Kidney epithelial cell (primary cell): Measurements from ENCODE around the gene TMEM106C. TPM values are rescaled to one million over a fixed set of nuclear protein-coding genes. Genes with fewer than 3 reads are reported as not detected.
A peak's percentile ranks its signal among the peaks of the same experiment; 100 is the strongest.

ENCODE experiments used
- DNase-seq: peaks from one replicate; pipeline ENCODE4 v3.0.0-alpha.2; 2010; ENCODE audit warnings: low read depth
- H3K27me3 ChIP-seq: 2 replicates; pipeline ENCODE4 v1.6.0; 2011; ENCODE audit warnings: low read length; ENCODE audit not compliant: control insufficient read depth, insufficient read depth
- H3K36me3 ChIP-seq: 2 replicates; pipeline ENCODE4 v1.5.1; 2011; ENCODE audit warnings: low read length; ENCODE audit not compliant: control insufficient read depth, insufficient read depth
- H3K4me3 ChIP-seq: 2 replicates; pipeline ENCODE4 v1.5.1; 2011; ENCODE audit warnings: low read depth, mild to moderate bottlenecking, control low read depth, low read length
- CTCF ChIP-seq: IDR thresholded peaks from 2 replicates; pipeline ENCODE4 v1.5.1; 2011; ENCODE audit warnings: mild to moderate bottlenecking, moderate library complexity, low read length, control low read depth, inconsistent platforms; ENCODE audit not compliant: insufficient read depth, poor library complexity, severe bottlenecking
- total RNA-seq: library from RNA; depleted of rRNA; stranded (reverse); fragments of >200 nt; gene quantifications from 2 replicates; pipeline ENCODE4 v1.2.3, GENCODE V29; 2015

Gene TMEM106C
- total RNA-seq, 1 donor from 2014 or later = 133 TPM

GRCh38 chr12:47935184-47935583, 28.2 kb upstream of the TMEM106C start:
- H3K27me3 ChIP-seq = peaks cover 4% of the 10 kb centered on the region
- H3K36me3 ChIP-seq = no peaks in the 10 kb centered on the region
- no peak for TF ChIP-seq CTCF
- no peak overlapping the region for H3K4me3 ChIP-seq
- DNase-seq = no peak

GRCh38 chr12:47938093-47938492, 25.3 kb upstream of the TMEM106C start:
- TF ChIP-seq CTCF = no peak
- DNase-seq = peak; percentile 23
- Histone ChIP-seq H3K4me3 (no peak overlapping the region), H3K27me3 (peaks cover 14% of the 10 kb centered on the region), H3K36me3 (no peaks in the 10 kb centered on the region)

GRCh38 chr12:47938594-47938993, 24.8 kb upstream of the TMEM106C start:
- Histone ChIP-seq H3K4me3 (no peak overlapping the region), H3K27me3 (peaks cover 16% of the 10 kb centered on the region), H3K36me3 (no peaks in the 10 kb centered on the region)
- no peak for DNase-seq
- TF ChIP-seq CTCF = no peak

GRCh38 chr12:47939009-47939601, 24.3 kb upstream of the TMEM106C start:
- DNase-seq = no peak
- peaks cover 16% of the 10 kb centered on the region for H3K27me3 ChIP-seq
- no peaks in the 10 kb centered on the region for H3K36me3 ChIP-seq
- no peak overlapping the region for H3K4me3 ChIP-seq
- TF ChIP-seq CTCF = no peak

GRCh38 chr12:47940773-47941474, 22.5 kb upstream of the TMEM106C start:
- no peak for DNase-seq
- TF ChIP-seq CTCF = no peak
- no peaks in the 10 kb centered on the region for H3K36me3 ChIP-seq
- H3K4me3 ChIP-seq = no peak overlapping the region
- peaks cover 16% of the 10 kb centered on the region for H3K27me3 ChIP-seq

GRCh38 chr12:47941475-47941780, 22.0 kb upstream of the TMEM106C start:
- no peaks in the 10 kb centered on the region for H3K36me3 ChIP-seq
- H3K4me3 ChIP-seq = no peak overlapping the region
- no peak for DNase-seq
- no peak for TF ChIP-seq CTCF
- peaks cover 16% of the 10 kb centered on the region for H3K27me3 ChIP-seq
